HepG2 (cell line): ENCODE measurements around the gene CCL16. TPM values are rescaled to one million over a fixed set of nuclear protein-coding genes. Genes with fewer than 3 reads are reported as not detected.

Experiments used
- AGO1 ChIP-seq: fragments of 200-400 bp; formaldehyde crosslinking; IDR thresholded peaks from 2 replicates; pipeline ENCODE4 v1.6.1; 2017; ENCODE audit warnings: mild to moderate bottlenecking, low read depth, low read length, moderate library complexity; ENCODE audit not compliant: poor library complexity, severe bottlenecking
- CHCHD3 ChIP-seq: sonication (generic); formaldehyde crosslinking; IDR thresholded peaks from 2 replicates; pipeline ENCODE4 v1.8.0; 2022; ENCODE audit warnings: mild to moderate bottlenecking, missing genetic modification reagents, moderate library complexity
- FOXA1 ChIP-seq, 2 experiments: fragments of 450-650 bp in 1 of 2; sonication (generic) in 1 of 2; formaldehyde crosslinking in 1 of 2; IDR thresholded peaks; 2 replicates each; pipeline versions ENCODE4 v1.4.0 to v1.6.1; 2016 to 2020; ENCODE audit warnings: missing genetic modification reagents in 1 of 2
- MATR3 ChIP-seq: sonication (generic); formaldehyde crosslinking; IDR thresholded peaks from 2 replicates; pipeline ENCODE4 v1.4.0; 2020; ENCODE audit warnings: missing genetic modification reagents
- MAZ ChIP-seq, 2 experiments: sonication (generic) in 1 of 2; formaldehyde crosslinking in 1 of 2; IDR thresholded peaks; 2 replicates each; pipeline versions ENCODE4 v1.5.0 to v1.6.1; 2012 to 2020; ENCODE audit warnings: low read depth in 2 of 2, mild to moderate bottlenecking in 2 of 2, borderline replicate concordance in 1 of 2, improper control_type of control experiment in 1 of 2, low read length in 1 of 2, missing genetic modification reagents in 1 of 2, moderate library complexity in 1 of 2
- MBD4 ChIP-seq: IDR thresholded peaks from 2 replicates; pipeline ENCODE4 v1.6.1; 2012; ENCODE audit warnings: low read length, inconsistent platforms, borderline replicate concordance
- MYNN ChIP-seq: sonication (generic); formaldehyde crosslinking; IDR thresholded peaks from 2 replicates; pipeline ENCODE4 v1.4.0; 2020; ENCODE audit warnings: mild to moderate bottlenecking, low read depth, missing genetic modification reagents
- RAD51 ChIP-seq: fragments of 450-650 bp; IDR thresholded peaks from 2 replicates; pipeline ENCODE4 v1.6.1; 2016; ENCODE audit warnings: borderline replicate concordance
- RFX3 ChIP-seq: IDR thresholded peaks from 2 replicates; pipeline ENCODE4 v1.6.1; 2016; ENCODE audit warnings: missing biosample characterization, missing genetic modification reagents
- RXRB ChIP-seq: IDR thresholded peaks from 2 replicates; pipeline ENCODE4 v1.6.1; 2016; ENCODE audit warnings: borderline replicate concordance, missing genetic modification reagents, missing compliant biosample characterization
- SMARCE1 ChIP-seq: fragments of 450-650 bp; IDR thresholded peaks from 2 replicates; pipeline ENCODE4 v1.6.1; 2017; ENCODE audit warnings: borderline replicate concordance
- SMYD3 ChIP-seq: sonication (generic); formaldehyde crosslinking; IDR thresholded peaks from 2 replicates; pipeline ENCODE4 v1.8.1; 2023; ENCODE audit warnings: mild to moderate bottlenecking, missing genetic modification reagents
- SP4 ChIP-seq: sonication (generic); formaldehyde crosslinking; IDR thresholded peaks from 2 replicates; pipeline ENCODE4 v1.8.1; 2023; ENCODE audit warnings: mild to moderate bottlenecking, missing genetic modification reagents
- ZBTB44 ChIP-seq: sonication (generic); formaldehyde crosslinking; IDR thresholded peaks from 2 replicates; pipeline ENCODE4 v1.4.0; 2020; ENCODE audit warnings: missing genetic modification reagents
- ZNF20 ChIP-seq: sonication (generic); formaldehyde crosslinking; IDR thresholded peaks from 2 replicates; pipeline ENCODE4 v1.4.0; 2020; ENCODE audit warnings: mild to moderate bottlenecking, moderate library complexity, missing genetic modification reagents
- ZNF24 ChIP-seq: fragments of 450-650 bp; IDR thresholded peaks from 2 replicates; pipeline ENCODE4 v1.6.1; 2017; ENCODE audit warnings: antibody characterized with exemption, mild to moderate bottlenecking
- ZNF317 ChIP-seq: sonication (generic); formaldehyde crosslinking; IDR thresholded peaks from 2 replicates; pipeline ENCODE4 v1.5.0; 2020; ENCODE audit warnings: mild to moderate bottlenecking, missing genetic modification reagents
- ZNF503 ChIP-seq: sonication (generic); formaldehyde crosslinking; IDR thresholded peaks from 2 replicates; pipeline ENCODE4 v1.4.0; 2020; ENCODE audit warnings: missing genetic modification reagents
- ZNF616 ChIP-seq: sonication (generic); formaldehyde crosslinking; IDR thresholded peaks from 2 replicates; pipeline ENCODE4 v1.5.0; 2020; ENCODE audit warnings: low read depth, mild to moderate bottlenecking, missing genetic modification reagents
- ZNF672 ChIP-seq: sonication (generic); formaldehyde crosslinking; IDR thresholded peaks from 2 replicates; pipeline ENCODE4 v1.8.1; 2022; ENCODE audit warnings: missing genetic modification reagents
- ZNF773 ChIP-seq: sonication (generic); formaldehyde crosslinking; IDR thresholded peaks from 2 replicates; pipeline ENCODE4 v1.4.0; 2020; ENCODE audit warnings: missing genetic modification reagents, borderline replicate concordance
- ZNF781 ChIP-seq: sonication (generic); formaldehyde crosslinking; IDR thresholded peaks from 2 replicates; pipeline ENCODE4 v1.5.1; 2020; ENCODE audit warnings: borderline replicate concordance, mild to moderate bottlenecking, missing genetic modification reagents; ENCODE audit errors: not compliant biosample characterization
- polyA plus RNA-seq, 8 experiments: library from polyadenylated mRNA; depleted of rRNA in 3 of 8; stranded (reverse) in 7 of 8; unstranded in 1 of 8; fragments of >200 nt; fragmentation: Illumina TruSeq in 4 of 8; extraction: Trizol in 4 of 8; gene quantifications; 2 replicates each; pipeline versions ENCODE4 v1.2.1 to v1.2.3, GENCODE V29; 2011 to 2016; ENCODE audit warnings: low read depth in 4 of 8, missing spikeins in 1 of 8, mixed read lengths in 1 of 8; ENCODE audit not compliant: insufficient read depth in 1 of 8
- total RNA-seq, 5 experiments: library from RNA; depleted of rRNA; stranded (reverse); fragments of >200 nt; fragmentation: Illumina TruSeq; extraction: Trizol; gene quantifications; 2 replicates each; pipeline ENCODE4 v1.2.3, GENCODE V29; 2016; ENCODE audit warnings: low read depth in 1 of 5
- TF ChIP-seq, protein P1 (sequence below): sonication (generic); formaldehyde crosslinking; IDR thresholded peaks from 2 replicates; pipeline ENCODE4 v1.9.0; 2021; ENCODE audit warnings: missing genetic modification reagents, mild to moderate bottlenecking, borderline replicate concordance
- TF ChIP-seq, protein P2 (sequence below): sonication (generic); formaldehyde crosslinking; IDR thresholded peaks from 2 replicates; pipeline ENCODE4 v1.5.0; 2020; ENCODE audit warnings: mild to moderate bottlenecking, missing genetic modification reagents

The CCL16 gene
- total and polyA plus RNA-seq, 2 of the 13 experiments (the other 11 are each of a cell fraction or from before 2014, with no cell fraction given) = 2.0 to 14.7 TPM

- TF ChIP-seq ZNF503 (CRISPR knock-in tag) (0 out of 2 replicates have a peak, but pooled peaks have one; percentile 49), MBD4 (no peak), SMYD3 (CRISPR knock-in tag) (no peak), SMARCE1 (no peak), ZBTB44 (no peak), SP4 (no peak), ZNF20 (CRISPR knock-in tag) (no peak), MAZ (IDR thresholded peaks at IDR 0.05; ENCODE audit: borderline replicate concordance, low read depth, low read length) (peak; percentile 82; the same call in 1 of the 2 replicates), MAZ (CRISPR knock-in tag; IDR thresholded peaks at IDR 0.05; ENCODE audit: low read depth) (peak; percentile 48; the same call in 1 of the 2 replicates), MYNN (no peak), MATR3 (no peak), ZNF24 (no peak), ZNF773 (no peak), CHCHD3 (CRISPR knock-in tag) (no peak), ZNF317 (no peak), FOXA1 (IDR thresholded peaks at IDR 0.05) (no peak), FOXA1 (CRISPR knock-in tag; IDR thresholded peaks at IDR 0.05) (no peak; the same call in 1 of the 2 replicates), RXRB (CRISPR knock-in tag) (peak; percentile 70), ZNF672 (no peak), ZNF781 (no peak), RFX3 (no peak), ZNF616 (no peak), AGO1 (no peak), RAD51 (no peak)
- TF ChIP-seq, protein P1, sequence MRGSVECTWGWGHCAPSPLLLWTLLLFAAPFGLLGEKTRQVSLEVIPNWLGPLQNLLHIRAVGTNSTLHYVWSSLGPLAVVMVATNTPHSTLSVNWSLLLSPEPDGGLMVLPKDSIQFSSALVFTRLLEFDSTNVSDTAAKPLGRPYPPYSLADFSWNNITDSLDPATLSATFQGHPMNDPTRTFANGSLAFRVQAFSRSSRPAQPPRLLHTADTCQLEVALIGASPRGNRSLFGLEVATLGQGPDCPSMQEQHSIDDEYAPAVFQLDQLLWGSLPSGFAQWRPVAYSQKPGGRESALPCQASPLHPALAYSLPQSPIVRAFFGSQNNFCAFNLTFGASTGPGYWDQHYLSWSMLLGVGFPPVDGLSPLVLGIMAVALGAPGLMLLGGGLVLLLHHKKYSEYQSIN (CRISPR knock-in tag) = no peak
- TF ChIP-seq, protein P2, sequence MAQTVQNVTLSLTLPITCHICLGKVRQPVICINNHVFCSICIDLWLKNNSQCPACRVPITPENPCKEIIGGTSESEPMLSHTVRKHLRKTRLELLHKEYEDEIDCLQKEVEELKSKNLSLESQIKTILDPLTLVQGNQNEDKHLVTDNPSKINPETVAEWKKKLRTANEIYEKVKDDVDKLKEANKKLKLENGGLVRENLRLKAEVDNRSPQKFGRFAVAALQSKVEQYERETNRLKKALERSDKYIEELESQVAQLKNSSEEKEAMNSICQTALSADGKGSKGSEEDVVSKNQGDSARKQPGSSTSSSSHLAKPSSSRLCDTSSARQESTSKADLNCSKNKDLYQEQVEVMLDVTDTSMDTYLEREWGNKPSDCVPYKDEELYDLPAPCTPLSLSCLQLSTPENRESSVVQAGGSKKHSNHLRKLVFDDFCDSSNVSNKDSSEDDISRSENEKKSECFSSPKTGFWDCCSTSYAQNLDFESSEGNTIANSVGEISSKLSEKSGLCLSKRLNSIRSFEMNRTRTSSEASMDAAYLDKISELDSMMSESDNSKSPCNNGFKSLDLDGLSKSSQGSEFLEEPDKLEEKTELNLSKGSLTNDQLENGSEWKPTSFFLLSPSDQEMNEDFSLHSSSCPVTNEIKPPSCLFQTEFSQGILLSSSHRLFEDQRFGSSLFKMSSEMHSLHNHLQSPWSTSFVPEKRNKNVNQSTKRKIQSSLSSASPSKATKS (CRISPR knock-in tag) = no peak
Measured at GRCh38 chr17:35981908-35982330, 622 bp upstream of the CCL16 start (continued).
